Measurements from ENCODE around the gene RIOK2.
"Not testable (repeated sequence)": the region's sequence is repeated elsewhere in the genome, so short reads cannot be mapped to it uniquely, and the experiment has no call there.

RIOK2 gene

GRCh38 chr5:97165726-97166125 lies 17.3 kb downstream of the RIOK2 start:
- DNase-seq, result no peak

GRCh38 chr5:97164846-97165245 lies 18.2 kb downstream of the RIOK2 start:
- DNase-seq, result no peak

- no peak for DNase-seq
Measured at GRCh38 chr5:97163790-97164285, 19.2 kb downstream of the RIOK2 start.

GRCh38 chr5:97163360-97163764 lies 19.7 kb downstream of the RIOK2 start:
- DNase-seq, result no peak

GRCh38 chr5:97162045-97162444 lies 21.0 kb downstream of the RIOK2 start:
- DNase-seq, result peak; percentile 15

GRCh38 chr5:97157689-97158088 lies 25.4 kb downstream of the RIOK2 start:
- no peak for DNase-seq

- no peak for DNase-seq
Measured at GRCh38 chr5:97151370-97151769, 31.7 kb downstream of the RIOK2 start.

- DNase-seq, result no peak
Measured at GRCh38 chr5:97150401-97150800, 32.6 kb downstream of the RIOK2 start.

GRCh38 chr5:97149709-97150108 lies 33.3 kb downstream of the RIOK2 start:
- DNase-seq, result no peak

- DNase-seq, result no peak
Measured at GRCh38 chr5:97148288-97148687, 34.8 kb downstream of the RIOK2 start.

GRCh38 chr5:97143704-97144103 lies 39.3 kb downstream of the RIOK2 start:
- DNase-seq, result no peak

GRCh38 chr5:97142521-97143254 lies 40.4 kb downstream of the RIOK2 start, which contains the start of gene LIX1:
Gene LIX1, minus strand, starts transcription at chr5:97142611. Its CDS starts 35 bp downstream, at chr5:97142576.
- DNase-seq, result peak; percentile 14

GRCh38 chr5:97141539-97141938 lies 41.5 kb downstream of the RIOK2 start:
- no peak for DNase-seq

GRCh38 chr5:97141031-97141430 lies 42.0 kb downstream of the RIOK2 start:
- no peak for DNase-seq

- DNase-seq, result not testable (repeated sequence)
Measured at GRCh38 chr5:97140250-97140649, 42.8 kb downstream of the RIOK2 start.

GRCh38 chr5:97136475-97136874 lies 46.6 kb downstream of the RIOK2 start:
- DNase-seq, result no peak

- DNase-seq, result no peak
Measured at GRCh38 chr5:97135868-97136267, 47.2 kb downstream of the RIOK2 start.

- no peak for DNase-seq
Measured at GRCh38 chr5:97134634-97135033, 48.4 kb downstream of the RIOK2 start.

- no peak for DNase-seq
Measured at GRCh38 chr5:97133101-97133500, 49.9 kb downstream of the RIOK2 start.

GRCh38 chr5:97131921-97132320 lies 51.1 kb downstream of the RIOK2 start:
- DNase-seq, result no peak

- no peak for DNase-seq
Measured at GRCh38 chr5:97131139-97131710, 51.8 kb downstream of the RIOK2 start.

GRCh38 chr5:97127727-97128126 lies 55.3 kb downstream of the RIOK2 start:
- no peak for DNase-seq

GRCh38 chr5:97125125-97125683 lies 57.8 kb downstream of the RIOK2 start:
- DNase-seq, result no peak

GRCh38 chr5:97124335-97124734 lies 58.7 kb downstream of the RIOK2 start:
- no peak for DNase-seq
